NCI-H1436 treated with DMSO at 0.1 percent for 48 hours (cell line): Measurements from ENCODE around the gene SELENOS.

ENCODE experiments used
- DNase-seq: peaks from one replicate; lab custom pipeline; 2025; lab: John Stamatoyannopoulos, UW

Gene SELENOS

DNA sequence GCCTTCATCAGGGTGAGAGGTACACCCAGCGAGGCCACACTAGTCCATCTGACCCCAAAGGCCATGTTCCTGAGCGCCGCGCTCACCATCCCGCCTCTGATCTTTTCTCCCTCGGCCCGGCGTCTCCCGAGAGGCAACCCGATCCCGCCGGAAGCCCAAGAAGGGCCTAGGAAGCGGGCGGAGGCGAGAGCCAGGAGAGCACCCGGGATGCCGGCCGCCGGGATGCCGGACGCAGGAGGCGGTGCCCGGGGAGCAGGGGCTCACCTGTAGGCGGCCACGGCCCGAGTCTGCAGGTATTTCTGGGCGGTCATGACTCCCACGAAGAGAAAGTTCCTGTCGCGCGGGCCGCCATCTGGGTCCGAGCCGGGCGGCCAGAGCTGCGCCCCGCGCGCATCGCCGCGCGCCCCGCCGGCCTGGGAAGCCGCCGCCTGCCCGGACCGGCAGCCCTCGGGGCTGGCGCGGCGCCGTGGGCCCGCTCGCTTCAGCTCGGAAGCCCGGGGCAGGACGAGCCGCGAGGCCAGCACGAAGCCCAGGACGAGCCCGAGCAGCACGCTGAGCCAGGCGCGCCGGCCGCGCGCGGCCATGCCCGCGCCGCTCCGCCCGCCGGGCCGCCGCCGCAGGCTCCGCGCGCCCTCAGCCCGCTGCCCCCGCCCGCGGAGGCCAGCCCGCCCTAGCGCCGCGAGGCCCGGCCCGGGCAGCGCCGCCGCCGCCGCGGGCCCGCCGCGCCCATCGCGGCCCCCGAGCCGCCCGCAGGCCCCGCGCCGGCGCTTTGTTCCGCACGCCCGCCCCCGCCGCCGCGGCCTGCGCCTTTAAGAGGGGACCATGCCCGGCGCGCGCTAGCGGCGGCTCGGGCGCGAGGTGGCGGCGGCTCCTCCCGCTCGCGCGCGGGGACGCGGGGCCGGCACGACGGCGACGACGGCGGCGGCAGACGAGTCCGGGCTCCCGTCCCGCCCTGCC lies 26.1 kb downstream of the SELENOS start:
- no peak for DNase-seq

DNA sequence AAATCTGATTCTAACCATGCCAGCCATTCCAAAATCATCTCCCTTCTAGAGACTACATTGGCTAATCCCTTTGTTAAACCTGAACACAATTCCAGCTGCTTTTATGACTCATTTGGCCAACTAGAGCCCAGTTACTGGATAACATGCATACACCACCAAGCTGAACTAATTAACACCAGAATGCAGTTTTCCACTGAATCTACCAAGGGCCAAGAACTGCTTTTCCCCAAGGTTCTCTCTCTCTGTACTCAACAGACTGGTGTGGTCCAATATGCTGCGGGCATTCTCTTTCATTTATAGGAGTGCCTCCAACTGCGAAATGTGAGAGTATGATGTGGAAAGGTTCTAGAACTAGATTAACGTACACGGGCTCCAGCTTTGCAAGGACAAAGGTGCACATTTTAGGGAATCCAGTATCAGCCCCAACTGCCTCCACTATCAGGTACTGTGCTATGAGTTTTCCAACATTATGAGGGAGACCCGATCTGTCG lies 26.9 kb downstream of the SELENOS start:
- no peak for DNase-seq

DNA sequence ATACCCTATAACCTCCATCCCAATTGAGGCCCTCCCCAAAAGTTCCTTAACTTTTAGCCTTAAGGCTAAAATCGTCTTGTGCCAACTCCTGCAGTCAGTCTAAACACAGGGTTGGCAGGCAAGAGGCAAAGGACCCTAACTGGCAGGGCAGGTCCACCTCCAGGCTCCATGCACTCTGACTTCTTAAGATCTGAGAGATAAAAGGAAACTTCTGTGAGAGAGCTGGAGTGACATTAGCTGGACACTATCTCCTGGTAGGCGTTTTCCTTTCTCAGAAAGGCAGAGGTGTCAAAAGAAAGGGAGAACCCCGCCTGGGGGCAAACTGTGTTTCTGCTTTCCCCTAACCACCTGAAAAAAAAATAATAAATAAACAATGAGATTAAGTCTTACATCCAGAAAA lies 29.0 kb downstream of the SELENOS start:
- no peak for DNase-seq

DNA sequence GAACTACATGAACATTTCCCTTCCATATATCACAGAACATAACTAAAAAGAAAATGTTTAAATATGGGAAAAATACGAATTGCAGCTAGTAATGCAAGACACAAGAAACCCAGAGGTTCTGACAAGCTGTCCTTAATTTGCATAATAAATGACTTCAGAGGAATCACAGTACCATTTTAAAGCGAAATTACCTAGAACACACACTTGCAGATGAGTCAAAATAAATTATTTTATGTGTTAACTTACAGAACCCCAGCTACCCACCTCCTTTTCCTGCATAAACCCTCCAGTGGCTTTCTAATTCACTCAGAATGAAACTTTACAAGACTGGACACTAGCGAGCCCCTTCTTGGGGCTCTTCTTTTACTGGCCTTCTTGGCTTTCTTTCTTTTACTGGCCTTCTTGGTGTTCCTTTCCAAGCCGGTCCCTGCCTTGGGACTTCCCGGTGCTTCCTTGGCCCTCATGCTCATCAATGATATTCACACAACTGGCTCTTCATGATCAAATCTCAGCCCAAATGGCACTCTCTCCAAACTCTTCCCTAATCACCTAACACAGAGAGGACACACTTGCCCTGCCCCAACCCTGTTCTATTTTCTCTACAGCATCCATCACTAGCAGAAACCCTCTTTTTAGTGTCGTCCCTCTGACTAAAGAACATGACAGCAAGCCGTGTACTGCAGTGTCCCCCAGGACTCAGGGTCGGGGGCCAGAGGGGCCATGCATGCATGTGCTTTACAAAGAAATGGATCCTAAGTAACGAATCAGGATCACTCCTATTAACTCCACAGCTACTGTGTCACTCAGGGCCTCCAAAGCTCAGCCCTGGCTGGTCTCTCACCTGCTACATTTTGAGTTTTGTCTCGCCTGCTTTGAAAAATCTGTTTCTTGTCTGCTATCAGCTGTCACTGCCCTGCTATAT lies 30.2 kb downstream of the SELENOS start:
- DNase-seq: no peak

- no peak for DNase-seq
These were observed 30.9 kb downstream of the SELENOS start for GRCh38 chr15:101246391-101246790.

DNA sequence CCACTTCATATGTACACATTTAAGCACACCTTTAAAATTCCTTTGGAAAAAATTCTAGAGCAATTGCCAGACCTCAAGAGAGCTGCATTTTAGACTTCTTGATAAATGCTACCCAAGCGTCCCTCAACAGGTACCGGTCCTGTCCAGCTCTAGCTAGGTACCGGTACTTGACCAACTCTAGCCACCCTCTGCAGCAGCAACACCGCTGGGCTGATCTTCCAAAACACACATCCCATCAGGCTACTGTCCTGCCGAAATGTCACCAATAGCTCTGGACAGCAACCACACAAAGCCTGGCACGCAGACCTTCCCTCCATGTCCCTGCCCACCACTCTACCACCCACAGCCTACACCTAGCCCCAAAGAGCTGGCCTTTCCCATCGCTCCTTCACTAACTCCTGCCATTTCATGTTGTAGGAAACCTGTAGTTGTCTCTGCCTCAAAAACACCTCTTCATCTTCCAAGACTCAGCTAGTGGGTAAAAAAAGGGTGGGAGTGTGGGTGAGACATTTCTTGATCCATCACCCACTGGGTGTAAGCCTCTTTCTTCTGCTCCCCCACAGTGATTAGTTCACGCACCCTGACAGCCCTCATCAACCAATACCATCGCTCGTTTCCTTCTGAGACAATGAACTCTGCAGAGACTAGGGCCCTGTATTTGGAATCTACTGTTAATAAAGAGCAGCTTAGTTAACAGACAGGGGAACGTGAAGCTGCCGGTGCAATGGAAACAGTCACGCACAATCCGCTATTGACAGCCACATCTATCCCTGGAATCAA lies 32.2 kb downstream of the SELENOS start:
- DNase-seq: no peak

DNA sequence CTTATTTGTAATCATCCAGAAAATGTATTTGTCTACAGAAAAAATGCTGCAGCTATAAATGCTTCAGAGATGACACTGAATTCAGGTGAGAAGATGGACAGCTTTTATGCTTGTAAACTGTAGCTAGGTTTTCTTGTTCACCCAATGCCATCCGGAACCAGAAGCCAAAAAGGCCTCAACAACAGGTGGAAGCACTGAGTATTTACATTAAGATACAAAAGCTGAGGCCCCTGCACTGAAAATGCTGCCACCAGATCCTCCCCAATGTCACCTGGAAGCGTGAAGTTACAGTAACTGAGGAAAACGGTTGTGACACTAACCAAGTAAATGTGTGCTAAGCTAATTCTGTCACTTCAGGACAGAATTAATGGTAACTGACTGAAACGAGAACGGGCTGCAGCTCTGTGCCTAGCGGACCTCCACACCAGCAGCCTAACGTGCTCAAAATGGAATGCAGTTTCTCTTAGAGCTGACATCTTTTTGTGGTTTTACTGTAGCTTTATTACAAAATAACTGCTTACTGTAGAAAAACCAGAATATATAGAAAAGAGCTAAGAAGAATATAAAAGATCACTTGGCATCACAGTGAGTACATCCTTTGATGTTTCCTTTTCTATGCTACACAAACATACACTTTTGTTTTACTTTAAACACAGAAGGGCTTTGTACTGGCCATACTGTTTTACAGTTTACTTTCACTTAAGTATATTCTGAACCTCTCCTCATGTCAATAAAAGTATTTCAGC lies 33.1 kb downstream of the SELENOS start:
- no peak for DNase-seq

DNA sequence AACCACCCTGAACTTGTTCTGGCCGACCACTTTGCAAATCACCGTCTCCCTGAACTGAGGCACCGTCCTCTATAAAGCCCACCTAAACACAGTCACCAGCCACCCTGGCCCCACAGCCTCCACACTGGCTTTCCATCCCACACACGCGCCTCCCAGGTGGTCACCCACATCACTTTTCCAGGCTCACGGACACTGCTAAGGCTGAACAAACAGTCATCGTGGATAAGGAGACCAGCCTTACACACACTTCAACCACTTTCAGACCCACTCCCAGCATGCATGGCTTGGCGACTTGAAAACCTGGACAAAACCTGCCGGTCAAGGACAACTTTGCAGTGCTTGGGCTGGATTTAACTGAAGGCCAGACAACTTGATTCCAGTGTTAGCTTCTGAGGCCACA lies 33.9 kb downstream of the SELENOS start:
- no peak for DNase-seq

- no peak for DNase-seq
These were observed 34.3 kb downstream of the SELENOS start for GRCh38 chr15:101242999-101243336.

- no peak for DNase-seq
These were observed 34.9 kb downstream of the SELENOS start for GRCh38 chr15:101242160-101242998.

DNA sequence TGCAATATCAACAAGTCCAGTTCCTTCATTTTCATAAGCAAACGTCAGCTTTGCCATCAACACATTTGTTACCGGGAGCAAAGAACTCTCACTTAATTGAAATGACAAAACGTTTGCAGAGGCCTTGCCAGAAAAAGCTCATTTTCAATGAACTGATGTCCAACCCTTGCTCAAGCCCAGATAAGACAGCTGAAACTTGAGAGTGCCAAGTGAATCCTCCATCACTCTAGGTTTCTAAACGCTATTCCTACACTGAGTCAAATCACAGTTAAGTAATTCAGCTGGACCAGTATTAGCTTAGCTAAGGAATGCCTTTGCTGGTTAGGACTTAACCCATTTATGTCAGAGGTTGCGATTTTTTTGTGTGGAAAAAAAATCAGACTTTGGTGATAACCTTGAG lies 36.9 kb downstream of the SELENOS start:
- no peak for DNase-seq

GRCh38 chr15:101239724-101240136 lies 37.6 kb downstream of the SELENOS start:
- no peak for DNase-seq

DNA sequence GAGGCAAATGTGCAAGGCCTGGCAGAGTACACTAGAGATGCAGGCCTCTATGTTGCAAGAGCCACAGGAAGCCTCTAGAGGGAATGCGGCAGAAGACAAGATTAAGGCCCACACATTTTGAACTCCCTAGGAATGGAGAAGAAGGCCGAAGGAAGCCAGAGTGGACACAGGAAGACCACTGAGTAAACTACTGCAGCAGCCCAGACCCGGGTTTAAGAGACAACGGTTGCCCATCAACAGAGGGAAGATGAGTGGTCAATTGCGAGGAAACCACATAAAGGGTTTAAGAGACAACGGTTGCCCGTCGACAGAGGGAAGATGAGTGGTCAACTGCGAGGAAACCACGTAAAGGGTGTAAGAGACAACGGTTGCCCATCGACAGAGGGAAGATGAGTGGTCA lies 40.0 kb downstream of the SELENOS start:
- DNase-seq: no peak

- no peak for DNase-seq
These were observed 43.5 kb downstream of the SELENOS start for GRCh38 chr15:101233651-101234280.

DNA sequence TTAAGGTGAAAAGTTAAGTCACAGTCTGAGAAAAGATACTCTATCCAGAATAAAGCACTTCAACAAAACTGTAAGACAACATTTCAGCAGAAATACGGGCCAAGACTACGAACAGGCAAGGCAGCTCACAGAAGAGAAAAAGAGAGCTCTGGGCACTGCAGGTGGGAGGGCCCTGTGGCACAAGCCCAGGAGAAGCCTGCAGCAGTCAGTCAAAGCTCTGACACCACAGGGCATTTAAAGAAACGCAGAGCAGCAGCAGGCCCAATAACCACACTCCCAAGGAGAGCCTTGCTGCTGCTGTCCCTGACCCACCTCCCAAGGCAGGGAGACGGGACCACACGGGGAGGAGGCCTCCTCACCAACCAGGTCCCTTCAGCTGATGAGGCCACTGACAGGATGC lies 44.6 kb downstream of the SELENOS start:
- DNase-seq: no peak

GRCh38 chr15:101228313-101228712 lies 49.0 kb downstream of the SELENOS start:
- DNase-seq: no peak

GRCh38 chr15:101225658-101226057 lies 51.6 kb downstream of the SELENOS start:
- DNase-seq: no peak
